NCI-H1436 (cell line): Measurements from ENCODE around the gene FGD3.
"Not testable (repeated sequence)": the region's sequence is repeated elsewhere in the genome, so short reads cannot be mapped to it uniquely, and the experiment has no call there.

Experiments
- DNase-seq: peaks from one replicate; lab custom pipeline; 2025; lab: John Stamatoyannopoulos, UW

FGD3 gene

GRCh38 chr9:93005876-93006275 lies 58.6 kb downstream of the FGD3 start:
- DNase-seq: no peak

DNA sequence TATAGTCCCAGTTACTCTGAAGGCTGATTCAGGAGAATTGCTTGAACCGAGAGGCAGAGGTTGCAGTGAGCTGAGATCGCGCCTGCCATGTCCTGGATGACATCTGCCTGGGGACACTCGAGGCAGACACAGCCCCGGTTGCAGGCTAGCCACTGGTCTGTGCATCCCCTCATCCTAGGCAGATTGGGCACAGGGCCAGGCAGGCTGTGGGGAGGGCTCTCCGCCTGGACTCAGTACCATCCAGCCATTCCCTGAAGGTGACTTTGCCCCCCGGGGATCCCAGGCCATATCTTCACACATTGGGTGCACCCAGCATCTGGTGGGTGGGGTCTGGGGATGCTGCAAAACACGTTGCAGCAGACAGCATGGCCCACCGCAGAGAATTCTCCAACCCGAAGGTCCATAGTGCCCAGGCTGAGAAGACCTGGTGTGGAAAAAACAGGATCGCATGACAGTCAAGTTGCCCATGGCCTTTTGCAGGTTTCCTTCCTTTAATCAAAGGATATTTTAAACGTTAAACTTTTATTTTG lies 60.3 kb downstream of the FGD3 start:
- DNase-seq: no peak

- no peak for DNase-seq
Measured at GRCh38 chr9:93008457-93008856, 61.1 kb downstream of the FGD3 start.

GRCh38 chr9:93009337-93010015 lies 62.2 kb downstream of the FGD3 start:
- no peak for DNase-seq

DNA sequence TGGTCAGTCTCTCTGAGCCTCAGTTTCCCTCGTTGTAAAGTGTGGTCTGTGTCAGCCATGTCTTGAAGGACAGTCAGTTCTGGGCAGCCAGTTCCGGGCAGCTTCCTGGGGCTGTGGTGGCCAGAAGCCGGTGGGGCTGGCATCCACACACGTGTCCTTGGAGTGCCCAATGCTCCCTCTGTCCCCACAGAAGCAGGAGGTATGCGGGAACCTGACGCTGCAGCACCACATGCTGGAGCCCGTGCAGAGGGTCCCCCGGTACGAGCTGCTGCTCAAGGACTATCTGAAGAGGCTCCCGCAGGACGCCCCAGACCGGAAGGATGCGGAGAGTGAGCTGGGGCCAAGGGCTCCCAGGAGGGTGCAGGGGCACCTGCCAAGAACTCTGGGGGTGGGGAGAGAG lies 62.7 kb downstream of the FGD3 start:
- DNase-seq: peak; percentile 29

DNA sequence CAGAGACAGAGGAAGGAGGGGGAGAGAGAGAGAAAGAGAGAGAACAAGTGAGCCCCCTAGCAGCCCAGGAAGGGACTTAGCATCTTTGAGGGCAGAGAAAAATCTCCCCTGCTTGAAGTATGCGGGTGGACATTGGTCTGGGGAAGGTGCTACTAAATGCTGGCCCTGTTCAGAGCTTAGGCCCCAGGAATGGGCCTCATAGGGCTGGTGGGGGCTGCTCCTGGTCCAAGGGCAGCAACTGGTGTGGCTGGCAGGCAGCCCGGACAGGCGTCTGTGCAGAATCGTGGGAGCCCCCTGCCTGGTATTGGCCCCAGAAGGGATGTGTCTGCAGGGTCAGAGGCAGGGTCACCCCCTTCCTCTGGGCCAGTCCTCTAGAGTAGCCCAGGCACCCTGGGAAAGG lies 63.4 kb downstream of the FGD3 start:
- no peak for DNase-seq

DNA sequence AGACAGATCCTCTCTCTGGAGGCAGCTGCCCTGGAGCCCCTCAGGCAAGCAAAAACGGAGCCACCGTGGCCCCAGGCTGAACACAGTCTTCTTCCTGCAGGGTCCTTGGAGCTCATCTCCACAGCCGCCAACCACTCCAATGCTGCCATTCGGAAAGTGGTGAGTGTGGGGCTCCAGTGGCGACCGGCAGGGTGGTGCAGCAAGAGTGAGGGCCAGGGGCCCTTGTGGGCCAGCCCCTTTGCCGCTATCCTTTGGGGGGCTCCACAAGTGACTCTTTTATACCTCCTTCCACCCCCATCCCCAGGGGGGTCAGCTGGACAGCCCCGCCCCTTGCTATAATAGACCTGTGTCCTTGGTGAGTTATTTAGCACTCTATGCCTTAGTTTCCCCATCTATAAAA lies 63.8 kb downstream of the FGD3 start:
- no peak for DNase-seq

- DNase-seq: no peak
Measured at GRCh38 chr9:93012963-93013855, 65.9 kb downstream of the FGD3 start.

GRCh38 chr9:93013856-93014582 lies 66.7 kb downstream of the FGD3 start:
- DNase-seq: no peak

- DNase-seq: not testable (repeated sequence)
Measured at GRCh38 chr9:93015190-93015589, 67.9 kb downstream of the FGD3 start.

GRCh38 chr9:93017621-93018020 lies 70.3 kb downstream of the FGD3 start:
- no peak for DNase-seq

DNA sequence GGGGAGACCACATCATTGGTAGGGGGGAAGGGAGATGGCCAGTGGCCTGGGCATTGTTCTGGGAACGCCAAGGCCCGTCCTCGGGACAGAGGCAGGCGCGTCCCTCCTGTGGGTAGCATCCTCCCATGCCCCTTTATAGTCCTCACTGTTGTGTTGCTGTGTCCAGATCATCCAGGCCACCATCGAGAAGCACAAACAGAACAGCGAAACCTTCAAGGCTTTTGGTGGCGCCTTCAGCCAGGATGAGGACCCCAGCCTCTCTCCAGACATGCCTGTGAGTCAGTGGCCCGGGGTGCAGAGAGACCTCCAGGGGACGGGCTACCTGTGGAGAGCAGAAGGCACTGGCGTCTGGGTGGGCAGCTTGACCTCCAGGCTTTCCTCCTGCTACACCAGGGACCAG lies 72.8 kb downstream of the FGD3 start:
- DNase-seq: no peak

DNA sequence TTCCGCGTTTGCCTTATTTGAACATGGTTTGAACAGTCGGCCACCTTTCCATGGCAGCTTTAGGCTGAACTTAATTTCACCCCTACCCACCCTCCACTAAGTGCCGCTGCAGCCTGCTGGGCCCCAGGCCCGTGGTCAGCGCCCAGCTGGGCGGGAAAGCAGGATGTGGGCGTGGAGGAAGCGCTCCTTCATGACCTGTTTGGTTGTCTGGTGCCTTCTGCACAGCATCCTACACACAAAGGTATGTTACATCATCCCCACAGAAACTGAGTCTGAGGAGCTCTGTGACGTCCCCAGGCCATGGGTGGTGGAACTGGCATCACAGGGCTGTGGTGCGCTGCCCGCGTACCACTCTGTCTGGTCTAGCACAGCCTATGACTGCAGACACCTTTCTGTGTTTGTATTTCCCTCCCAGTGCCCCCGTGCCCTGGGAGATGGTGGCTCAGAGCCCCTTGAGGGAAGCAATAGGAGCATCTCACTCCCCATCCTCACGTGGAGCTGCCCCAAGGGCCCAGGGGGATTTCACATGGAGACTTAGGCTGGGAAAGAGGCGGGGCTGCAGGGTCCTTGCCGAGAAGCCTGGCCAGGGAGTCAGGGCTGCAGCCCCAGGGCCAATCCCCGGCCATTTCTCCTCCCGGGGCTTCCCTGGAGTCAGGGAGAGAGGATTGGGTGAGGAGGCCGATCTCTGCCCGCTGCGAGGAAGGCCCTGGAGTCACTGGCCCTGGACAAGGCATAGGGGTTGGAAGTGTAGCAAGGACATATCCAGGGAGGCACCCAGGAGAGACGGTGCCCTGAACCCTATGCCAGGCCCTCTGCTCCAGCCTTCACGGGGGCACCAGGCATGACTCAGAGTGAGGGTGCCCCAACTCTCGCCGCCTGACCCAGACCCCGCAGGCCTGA lies 73.7 kb downstream of the FGD3 start:
- DNase-seq: no peak

DNA sequence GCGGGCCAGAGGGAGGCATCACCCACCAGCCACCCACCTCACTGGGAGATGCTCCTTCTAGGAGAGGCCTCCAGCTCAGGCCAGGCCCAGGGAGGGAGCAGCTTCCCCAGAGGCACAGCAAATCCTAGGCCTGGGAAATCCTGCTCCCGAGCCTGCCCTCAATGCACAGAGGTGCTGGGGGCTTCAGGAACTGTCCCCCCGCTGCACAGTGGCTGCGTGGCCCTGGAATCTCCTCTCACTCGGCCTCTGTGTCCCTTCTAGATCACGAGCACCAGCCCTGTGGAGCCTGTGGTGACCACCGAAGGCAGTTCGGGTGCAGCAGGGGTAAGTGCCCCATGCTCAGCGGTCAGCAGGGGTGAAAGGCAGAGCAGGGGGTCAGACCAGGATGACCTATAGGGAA lies 74.7 kb downstream of the FGD3 start:
- no peak for DNase-seq

GRCh38 chr9:93022721-93023520 lies 75.6 kb downstream of the FGD3 start:
- no peak for DNase-seq

- DNase-seq: no peak
Measured at GRCh38 chr9:93023521-93023815, 76.1 kb downstream of the FGD3 start.

DNA sequence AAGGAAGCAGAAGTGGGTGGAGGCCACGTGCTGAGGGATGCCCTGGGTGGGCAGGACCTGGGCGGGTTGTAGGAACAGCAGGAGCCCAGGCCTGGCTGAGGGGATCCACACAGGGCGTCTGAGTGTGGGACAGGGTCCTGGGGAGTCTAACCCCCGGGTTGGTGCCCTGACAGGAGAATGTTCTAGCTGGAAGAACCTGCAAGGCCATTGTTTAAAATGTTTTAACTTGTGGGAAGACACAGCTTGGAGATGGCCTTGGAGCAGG lies 77.3 kb downstream of the FGD3 start:
- DNase-seq: no peak

- DNase-seq: no peak
Measured at GRCh38 chr9:93024986-93025630, 77.8 kb downstream of the FGD3 start.

- no peak for DNase-seq
Measured at GRCh38 chr9:93025736-93026135, 78.4 kb downstream of the FGD3 start.

DNA sequence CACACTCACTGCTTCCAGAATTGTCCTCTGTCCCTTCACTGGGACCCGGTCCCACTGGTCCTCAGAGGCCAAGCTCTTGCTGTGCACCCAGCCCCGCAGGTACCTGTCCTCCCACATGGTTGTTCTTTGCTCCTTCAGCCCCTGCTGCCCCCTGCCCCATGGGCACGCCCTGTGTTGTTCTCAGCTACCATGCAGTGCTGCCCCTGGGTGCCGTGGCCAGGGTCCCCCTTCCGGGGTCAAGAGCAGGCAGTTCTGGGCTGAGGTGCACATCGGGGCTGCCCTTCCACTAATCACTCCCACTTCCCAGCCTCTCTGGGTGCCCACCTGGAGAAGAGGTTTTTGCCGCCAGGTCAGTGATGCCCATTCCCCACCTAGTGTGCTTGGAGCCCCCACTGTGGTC lies 79.3 kb downstream of the FGD3 start:
- DNase-seq: no peak

DNA sequence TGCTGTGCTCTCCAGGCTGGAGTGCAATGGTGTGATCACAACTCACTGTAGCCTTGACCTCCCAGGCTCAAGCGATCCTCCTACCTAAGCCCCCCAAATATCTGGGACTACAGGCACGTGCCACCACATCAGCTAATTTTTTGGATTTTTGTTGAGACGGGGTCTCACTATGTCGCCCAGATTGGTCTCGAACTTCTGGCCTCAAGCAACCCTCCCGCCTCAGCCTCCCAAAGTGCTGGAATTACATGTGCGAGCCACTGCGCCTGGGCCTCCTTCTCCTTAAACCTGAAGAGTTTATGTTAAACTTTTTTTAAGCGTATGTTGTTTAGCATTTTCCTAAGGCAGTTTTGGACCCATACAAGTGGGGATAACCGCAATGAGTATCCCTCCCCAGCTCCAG lies 80.4 kb downstream of the FGD3 start:
- no peak for DNase-seq
